ENCODE measurements around the gene TRMT10B.
"Not testable (repeated sequence)": the region's sequence is repeated elsewhere in the genome, so short reads cannot be mapped to it uniquely, and the experiment has no call there.

Gene TRMT10B

GRCh38 chr9:37751186-37751585 is 2.4 kb upstream of the TRMT10B start:
- DNase-seq (ENCODE audit: low spot score): no peak

GRCh38 chr9:37751704-37752103 is 1.9 kb upstream of the TRMT10B start:
- DNase-seq (ENCODE audit: low spot score): not testable (repeated sequence)

- not testable (repeated sequence) for DNase-seq (ENCODE audit: low spot score)
These were observed 1.5 kb upstream of the TRMT10B start for GRCh38 chr9:37752112-37752511.

GRCh38 chr9:37752642-37753488 is 740 bp upstream of the TRMT10B start:
- no peak for DNase-seq (ENCODE audit: low spot score)

GRCh38 chr9:37758747-37759146 is 5.1 kb downstream of the TRMT10B start:
- no peak for DNase-seq (ENCODE audit: low spot score)

GRCh38 chr9:37760416-37761161 is 7.0 kb downstream of the TRMT10B start:
- DNase-seq (ENCODE audit: low spot score): no peak

- DNase-seq (ENCODE audit: low spot score): no peak
These were observed 7.9 kb downstream of the TRMT10B start for GRCh38 chr9:37761511-37761910.

GRCh38 chr9:37765263-37765662 is 11.7 kb downstream of the TRMT10B start:
- not testable (repeated sequence) for DNase-seq (ENCODE audit: low spot score)

- DNase-seq (ENCODE audit: low spot score): no peak
These were observed 15.7 kb downstream of the TRMT10B start for GRCh38 chr9:37769306-37769705.

GRCh38 chr9:37769995-37770394 is 16.4 kb downstream of the TRMT10B start:
- DNase-seq (ENCODE audit: low spot score): no peak

- DNase-seq (ENCODE audit: low spot score): no peak
These were observed 21.8 kb downstream of the TRMT10B start for GRCh38 chr9:37775216-37775919.

- no peak for DNase-seq (ENCODE audit: low spot score)
These were observed 22.7 kb downstream of the TRMT10B start for GRCh38 chr9:37776328-37776727.

GRCh38 chr9:37778534-37778933 is 24.9 kb downstream of the TRMT10B start:
- DNase-seq (ENCODE audit: low spot score): no peak

- no peak for DNase-seq (ENCODE audit: low spot score)
These were observed 30.6 kb downstream of the TRMT10B start for GRCh38 chr9:37784291-37784615.

GRCh38 chr9:37784616-37785483 is 31.2 kb downstream of the TRMT10B start, which contains the start of gene EXOSC3:
TSS of gene EXOSC3 (minus strand) at chr9:37785064. CDS start at chr9:37785044, 20 bp downstream.
- DNase-seq (ENCODE audit: low spot score): peak; percentile 91

- no peak for DNase-seq (ENCODE audit: low spot score)
These were observed 33.5 kb downstream of the TRMT10B start for GRCh38 chr9:37787059-37787458.

- no peak for DNase-seq (ENCODE audit: low spot score)
These were observed 34.7 kb downstream of the TRMT10B start for GRCh38 chr9:37788332-37788731.

- DNase-seq (ENCODE audit: low spot score): no peak
These were observed 36.5 kb downstream of the TRMT10B start for GRCh38 chr9:37790096-37790495.

GRCh38 chr9:37792122-37792521 is 38.5 kb downstream of the TRMT10B start:
- DNase-seq (ENCODE audit: low spot score): no peak

- no peak for DNase-seq (ENCODE audit: low spot score)
These were observed 42.6 kb downstream of the TRMT10B start for GRCh38 chr9:37796232-37796631.

- no peak for DNase-seq (ENCODE audit: low spot score)
These were observed 45.1 kb downstream of the TRMT10B start for GRCh38 chr9:37798677-37799076.

Measured in SW480 (cell line).